Body of pancreas (tissue), 4 donors: ENCODE data around the gene SEZ6L.

Experiments
- CTCF ChIP-seq, 7 experiments: fragments of 450-650 bp in 4 of 7; fragments of 200-600 bp in 3 of 7; sonication (generic) in 3 of 7; IDR thresholded peaks; one replicate each; pipeline ENCODE4 v1.5.1; 2016 to 2019; ENCODE audit warnings: antibody characterized with exemption in 7 of 7
- POLR2A ChIP-seq, 3 donors: fragments of 450-650 bp; IDR thresholded peaks; one replicate each; pipeline ENCODE4 v1.6.1; 2016; ENCODE audit warnings: antibody characterized with exemption in 3 of 3, mild to moderate bottlenecking in 2 of 3

- TF ChIP-seq CTCF (IDR thresholded peaks at IDR 0.05) (peak; percentile 34 to 62 (median 44)), POLR2A (IDR thresholded peaks at IDR 0.05) (no peak)
Measured at GRCh38 chr22:26172389-26172990, 3.2 kb downstream of the SEZ6L start.
